HCT116 (cell line): ENCODE measurements around the gene ATP13A3. TPM values are rescaled to one million over a fixed set of nuclear protein-coding genes. Genes with fewer than 3 reads are reported as not detected.

Experiments used
- ATAC-seq: fragments of 200-7000 bp; cut with Tn5 transposase; 2 replicates; pipeline ENCODE4 v1.9.1; 2020; ENCODE audit warnings: mild to moderate bottlenecking, moderate library complexity
- Bru-seq: library from RNA; stranded (reverse); fragments of 400-500 nt; gene quantifications from one replicate; lab custom pipeline; 2021; lab: Mats Ljungman, UMichigan
- BruChase-seq, 2 experiments: library from RNA; stranded (reverse); fragments of 400-500 nt; gene quantifications; one replicate each; lab custom pipeline; 2021; lab: Mats Ljungman, UMichigan
- BruUV-seq: library from RNA; stranded (reverse); fragments of 400-500 nt; replicated peaks from 2 replicates; lab custom pipeline; 2021; lab: Mats Ljungman, UMichigan
- CTCF ChIA-PET: fragments of 300-600 bp; sonication (Branson Sonifier 250); formaldehyde crosslinking; loops from one replicate; lab custom pipeline; 2021; ENCODE audit warnings: antibody characterized with exemption; lab: Charles Lee
- POLR2A ChIA-PET: fragments of 300-600, 350-600 bp; sonication (Branson Sonifier 250); formaldehyde crosslinking; loops from one replicate; lab custom pipeline; 2021; ENCODE audit warnings: antibody characterized with exemption; lab: Charles Lee
- RAD21 ChIA-PET, 2 experiments: fragments of 300-600 bp; sonication (Branson Sonifier 250); formaldehyde crosslinking; loops; one replicate each; lab custom pipeline; 2023; ENCODE audit warnings: low total read pairs in 2 of 2; ENCODE audit not compliant: uncharacterized antibody in 2 of 2, unreplicated experiment in 2 of 2, low non-redundant PET in 1 of 2; lab: Charles Lee
- DNase-seq: peaks from one replicate; pipeline ENCODE4 v3.0.0-alpha.2; 2010; ENCODE audit warnings: low read depth, low spot score
- H2AFZ ChIP-seq: fragments of 200-600 bp; shearing (Covaris generic), sonication (generic); 2 replicates; pipeline ENCODE4 v1.6.1; 2017; ENCODE audit warnings: low read depth, mixed run types, mixed read lengths, antibody characterized with exemption, low read length; ENCODE audit not compliant: poor library complexity, severe bottlenecking
- H3K27ac ChIP-seq: 2 replicates; pipeline ENCODE4 v1.5.1; 2012; ENCODE audit warnings: low read depth, low read length
- H3K27me3 ChIP-seq: fragments of 200-600 bp; sonication (generic); 2 replicates; pipeline ENCODE4 v1.6.1; 2016; ENCODE audit warnings: mixed run types, low read length, mixed read lengths; ENCODE audit not compliant: insufficient read depth
- H3K36me3 ChIP-seq, 2 experiments: fragments of 200-500 bp in 1 of 2; fragments of 200-600 bp in 1 of 2; sonication (Bioruptor generic) in 1 of 2; sonication (generic) in 1 of 2; 2 replicates each; pipeline versions ENCODE4 v1.5.1 to v1.6.1; 2014 to 2016; ENCODE audit warnings: low read length in 2 of 2, inconsistent platforms in 1 of 2, mixed read lengths in 1 of 2, mixed run types in 1 of 2; ENCODE audit not compliant: insufficient read depth in 2 of 2, control insufficient read depth in 1 of 2
- H3K4me1 ChIP-seq, 2 experiments: fragments of 200-600 bp in 1 of 2; sonication (generic) in 1 of 2; 2 replicates each; pipeline versions ENCODE4 v1.5.1 to v1.6.1; 2012 to 2017; ENCODE audit warnings: low read length in 2 of 2, inconsistent platforms in 1 of 2, mild to moderate bottlenecking in 1 of 2, mixed read lengths in 1 of 2, mixed run types in 1 of 2, moderate library complexity in 1 of 2; ENCODE audit not compliant: insufficient read depth in 2 of 2, control insufficient read depth in 1 of 2
- H3K4me2 ChIP-seq: fragments of 200-600 bp; sonication (generic); 2 replicates; pipeline ENCODE4 v1.6.1; 2017; ENCODE audit warnings: mixed run types, low read length, mixed read lengths
- H3K4me3 ChIP-seq, 2 experiments: fragments of 200-600 bp in 1 of 2; sonication (generic) in 1 of 2; replicated peaks in 1 of 2; 2 replicates each; pipeline ENCODE4 v1.5.1; 2011 to 2016; ENCODE audit warnings: low read length in 2 of 2, control low read depth in 1 of 2, low read depth in 1 of 2, mild to moderate bottlenecking in 1 of 2, mixed read lengths in 1 of 2, mixed run types in 1 of 2
- H3K79me2 ChIP-seq: fragments of 200-600 bp; sonication (generic); 2 replicates; pipeline ENCODE4 v1.6.1; 2017; ENCODE audit warnings: mild to moderate bottlenecking, mixed run types, low read length, moderate library complexity, mixed read lengths; ENCODE audit not compliant: insufficient read depth
- H3K9ac ChIP-seq: fragments of 200-600 bp; sonication (generic); 2 replicates; pipeline ENCODE4 v1.6.1; 2016; ENCODE audit warnings: low read length, mixed read lengths
- H3K9me2 ChIP-seq: fragments of 200-600 bp; sonication (generic), shearing (Covaris generic); 2 replicates; pipeline ENCODE4 v1.6.1; 2017; ENCODE audit warnings: mixed run types, mild to moderate bottlenecking, moderate library complexity; ENCODE audit not compliant: insufficient read depth
- H3K9me3 ChIP-seq, 2 experiments: fragments of 200-500 bp in 1 of 2; fragments of 200-600 bp in 1 of 2; sonication (Bioruptor generic) in 1 of 2; sonication (generic) in 1 of 2; 2 replicates each; pipeline ENCODE4 v1.6.1; 2014 to 2017; ENCODE audit warnings: low read length in 2 of 2, mixed read lengths in 2 of 2, inconsistent platforms in 1 of 2, low read depth in 1 of 2, mild to moderate bottlenecking in 1 of 2, mixed run types in 1 of 2, moderate library complexity in 1 of 2; ENCODE audit not compliant: control insufficient read depth in 1 of 2, insufficient read depth in 1 of 2
- H4K20me1 ChIP-seq: fragments of 200-600 bp; sonication (generic), shearing (Covaris generic); 2 replicates; pipeline ENCODE4 v1.6.1; 2017; ENCODE audit warnings: mixed run types, mild to moderate bottlenecking, moderate library complexity; ENCODE audit not compliant: insufficient read depth
- CBX3 ChIP-seq: IDR thresholded peaks from 2 replicates; pipeline ENCODE4 v1.6.1; 2012; ENCODE audit warnings: low read depth
- CEBPB ChIP-seq: IDR thresholded peaks from 2 replicates; pipeline ENCODE4 v1.6.1; 2012; ENCODE audit warnings: low read depth
- EGR1 ChIP-seq: IDR thresholded peaks from 2 replicates; pipeline ENCODE4 v1.6.1; 2012; ENCODE audit warnings: low read depth
- EZH2 ChIP-seq: fragments of 200-600 bp; sonication (generic); IDR thresholded peaks from 2 replicates; pipeline ENCODE4 v1.6.1; 2017; ENCODE audit warnings: antibody characterized with exemption, mixed run types
- EZH2phosphoT487 ChIP-seq: fragments of 200-600 bp; IDR thresholded peaks from 2 replicates; pipeline ENCODE4 v1.6.1; 2018; ENCODE audit warnings: antibody characterized with exemption, borderline replicate concordance
- JUND ChIP-seq: IDR thresholded peaks from 2 replicates; pipeline ENCODE4 v1.6.1; 2012
- POLR2A ChIP-seq: IDR thresholded peaks from 2 replicates; pipeline ENCODE4 v1.7.0; 2011; ENCODE audit warnings: borderline replicate concordance; ENCODE audit not compliant: insufficient read depth, insufficient read length; ENCODE audit errors: extremely low read depth
- POLR2AphosphoS5 ChIP-seq: IDR thresholded peaks from 2 replicates; pipeline ENCODE4 v1.6.1; 2011; ENCODE audit warnings: mild to moderate bottlenecking, low read depth, low read length, moderate library complexity
- RAD21 ChIP-seq: IDR thresholded peaks from 2 replicates; pipeline ENCODE4 v1.6.1; 2012; ENCODE audit warnings: low read depth, mild to moderate bottlenecking
- SIN3A ChIP-seq: IDR thresholded peaks from 2 replicates; pipeline ENCODE4 v1.6.1; 2012; ENCODE audit warnings: low read depth
- SP1 ChIP-seq: IDR thresholded peaks from 2 replicates; pipeline ENCODE4 v1.6.1; 2012; ENCODE audit warnings: low read depth
- ZFX ChIP-seq: fragments of 450-650 bp; IDR thresholded peaks from 2 replicates; pipeline ENCODE4 v1.6.1; 2017
- intact Hi-C: fragments of 100-400 bp; cut with micrococcal nuclease; formaldehyde crosslinking; loops from 2 replicates; pipeline ENCODE4 v1.10.0; 2022
- long read RNA-seq: library from polyadenylated mRNA; unstranded; transcript quantifications from one replicate; pipeline ENCODE4 v2.0.0, GENCODE V29; 2021; ENCODE audit not compliant: unreplicated experiment
- polyA plus RNA-seq: library from polyadenylated mRNA; unstranded; fragments of >200 nt; gene quantifications from 2 replicates; pipeline ENCODE4 v1.2.1, GENCODE V29; 2012; ENCODE audit warnings: missing spikeins
- total RNA-seq: library from RNA; stranded (reverse); gene quantifications from one replicate; pipeline ENCODE4 v1.2.1, GENCODE V29; 2021; ENCODE audit not compliant: unreplicated experiment
- TF ChIP-seq, protein P1 (sequence below): IDR thresholded peaks from 2 replicates; pipeline ENCODE4 v1.6.1; 2012
- TF ChIP-seq, protein P2 (sequence below): IDR thresholded peaks from 2 replicates; pipeline ENCODE4 v1.6.1; 2012
- TF ChIP-seq, protein P3 (sequence below): IDR thresholded peaks from 2 replicates; pipeline ENCODE4 v1.6.1; 2012; ENCODE audit warnings: low read depth
- TF ChIP-seq, protein P4 (sequence below), 3 experiments: fragments of 200-600 bp in 1 of 3; sonication (generic) in 1 of 3; IDR thresholded peaks in 2 of 3; conservative IDR thresholded peaks in 1 of 3; 2 replicates each; pipeline ENCODE4 v1.5.1; 2012 to 2017; ENCODE audit warnings: low read depth in 2 of 3, low read length in 2 of 3, antibody characterized with exemption in 1 of 3, borderline replicate concordance in 1 of 3, control low read depth in 1 of 3, mild to moderate bottlenecking in 1 of 3, mixed read lengths in 1 of 3, mixed run types in 1 of 3, moderate library complexity in 1 of 3; ENCODE audit not compliant: insufficient read depth in 1 of 3
- TF ChIP-seq, protein P5 (sequence below): IDR thresholded peaks from 2 replicates; pipeline ENCODE4 v1.6.1; 2011; ENCODE audit warnings: mild to moderate bottlenecking, low read length, moderate library complexity; ENCODE audit not compliant: insufficient replicate concordance; ENCODE audit errors: extremely low read depth

ATP13A3 gene
- total RNA-seq: 139 TPM
- 30.0 and 37.4 TPM in 2 replicates for polyA plus RNA-seq
- Bru-seq, nascent RNA: percentile 93 among the genes with signal in this experiment
- BruChase-seq, experiment 1, labeled RNA remaining after a 6-hour chase: percentile 96 among the genes with signal in this experiment
- BruChase-seq, experiment 2, labeled RNA remaining after a 2-hour chase: percentile 93 among the genes with signal in this experiment
- long read RNA-seq, full-length matches to known transcripts: 3 of 34 reads
- long read RNA-seq, partial matches to known transcripts: 10 of 34 reads
- long read RNA-seq, other reads (novel, unspliced or antisense): 21 of 34 reads

DNA sequence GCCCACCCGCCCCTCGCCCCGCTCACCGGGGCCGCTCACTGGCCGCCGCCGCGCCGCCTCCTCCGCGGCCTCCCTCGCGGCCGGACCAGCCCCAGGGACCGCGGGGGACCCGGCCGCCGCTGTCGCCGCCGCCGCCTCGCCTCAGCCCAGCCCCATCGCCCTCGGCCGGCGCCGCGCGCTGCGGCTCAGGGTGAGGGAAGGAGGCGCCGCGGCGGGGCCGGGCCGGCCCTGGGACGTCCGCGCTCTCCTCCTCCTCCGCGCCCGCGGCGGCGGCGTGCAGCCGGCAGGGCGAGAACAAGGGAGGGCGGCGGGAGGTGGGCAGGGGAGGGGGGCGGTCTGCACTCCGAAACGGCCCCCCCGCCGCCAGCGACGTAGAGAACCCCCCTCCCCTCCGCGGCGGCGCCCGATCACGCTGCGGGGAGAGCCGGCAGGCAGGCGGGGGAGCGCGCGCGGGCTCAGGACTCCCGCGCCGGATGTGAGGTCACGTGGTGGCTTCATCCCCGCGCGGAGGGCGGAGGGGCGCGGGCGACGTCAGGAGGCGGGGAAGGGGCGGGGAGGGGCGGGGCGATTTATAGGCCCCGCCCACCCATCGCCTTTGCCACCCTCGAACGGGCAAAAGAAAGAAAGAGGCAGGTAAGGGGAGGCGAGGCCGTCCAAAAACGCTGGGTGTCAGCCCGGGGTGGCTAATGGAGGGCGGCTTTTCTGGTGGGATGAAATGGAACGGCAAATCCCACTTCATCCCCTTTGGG, at the start of gene ATP13A3:
Gene ATP13A3, minus strand, starts transcription at position 463 of the 749 bp plus-strand sequence. CDS start 24,812 bp downstream, outside the sequence.
- H3K9me2 ChIP-seq: no peaks in the 10 kb centered on the region
- H3K4me1 ChIP-seq: peaks cover 31 to 78% of the 10 kb centered on the region in 2 experiments
- CTCF ChIA-PET: no interaction called here
- H3K9ac ChIP-seq: peak within 1 kb of the TSS; percentile 87
- intact Hi-C loops: no loop called here
- peak within 1 kb of the TSS; percentile 92 for H3K4me2 ChIP-seq
- BruUV-seq: no TSS peak
- H3K27ac ChIP-seq: peak within 1 kb of the TSS; percentile 33; the same call in 1 of the 2 replicates
- H3K4me3 ChIP-seq: peak within 1 kb of the TSS; percentile 73 to 84
- no peaks in the 10 kb centered on the region for H3K36me3 ChIP-seq
- no peaks in the 10 kb centered on the region for H3K9me3 ChIP-seq
- DNase-seq: peak; percentile 61
- peaks cover 3% of the 10 kb centered on the region; the same call in 1 of the 2 replicates for H4K20me1 ChIP-seq
- H3K27me3 ChIP-seq: no peaks in the 10 kb centered on the region
- POLR2A ChIA-PET: no interaction called here
- peak; percentile 84 for ATAC-seq
- TF ChIP-seq SP1 (peak; percentile 59), CBX3 (no peak; the same call in 1 of the 2 replicates), CEBPB (no peak), EZH2phosphoT487 (no peak), ZFX (peak; percentile 81), EZH2 (no peak), POLR2AphosphoS5 (peak; percentile 81), RAD21 (no peak), POLR2A (peak; percentile 71), EGR1 (no peak), SIN3A (no peak; the same call in 1 of the 2 replicates), JUND (no peak)
- TF ChIP-seq, protein P1, sequence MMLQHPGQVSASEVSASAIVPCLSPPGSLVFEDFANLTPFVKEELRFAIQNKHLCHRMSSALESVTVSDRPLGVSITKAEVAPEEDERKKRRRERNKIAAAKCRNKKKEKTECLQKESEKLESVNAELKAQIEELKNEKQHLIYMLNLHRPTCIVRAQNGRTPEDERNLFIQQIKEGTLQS: no peak
- TF ChIP-seq, protein P2, sequence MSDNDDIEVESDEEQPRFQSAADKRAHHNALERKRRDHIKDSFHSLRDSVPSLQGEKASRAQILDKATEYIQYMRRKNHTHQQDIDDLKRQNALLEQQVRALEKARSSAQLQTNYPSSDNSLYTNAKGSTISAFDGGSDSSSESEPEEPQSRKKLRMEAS: peak; percentile 88
- TF ChIP-seq, protein P3, sequence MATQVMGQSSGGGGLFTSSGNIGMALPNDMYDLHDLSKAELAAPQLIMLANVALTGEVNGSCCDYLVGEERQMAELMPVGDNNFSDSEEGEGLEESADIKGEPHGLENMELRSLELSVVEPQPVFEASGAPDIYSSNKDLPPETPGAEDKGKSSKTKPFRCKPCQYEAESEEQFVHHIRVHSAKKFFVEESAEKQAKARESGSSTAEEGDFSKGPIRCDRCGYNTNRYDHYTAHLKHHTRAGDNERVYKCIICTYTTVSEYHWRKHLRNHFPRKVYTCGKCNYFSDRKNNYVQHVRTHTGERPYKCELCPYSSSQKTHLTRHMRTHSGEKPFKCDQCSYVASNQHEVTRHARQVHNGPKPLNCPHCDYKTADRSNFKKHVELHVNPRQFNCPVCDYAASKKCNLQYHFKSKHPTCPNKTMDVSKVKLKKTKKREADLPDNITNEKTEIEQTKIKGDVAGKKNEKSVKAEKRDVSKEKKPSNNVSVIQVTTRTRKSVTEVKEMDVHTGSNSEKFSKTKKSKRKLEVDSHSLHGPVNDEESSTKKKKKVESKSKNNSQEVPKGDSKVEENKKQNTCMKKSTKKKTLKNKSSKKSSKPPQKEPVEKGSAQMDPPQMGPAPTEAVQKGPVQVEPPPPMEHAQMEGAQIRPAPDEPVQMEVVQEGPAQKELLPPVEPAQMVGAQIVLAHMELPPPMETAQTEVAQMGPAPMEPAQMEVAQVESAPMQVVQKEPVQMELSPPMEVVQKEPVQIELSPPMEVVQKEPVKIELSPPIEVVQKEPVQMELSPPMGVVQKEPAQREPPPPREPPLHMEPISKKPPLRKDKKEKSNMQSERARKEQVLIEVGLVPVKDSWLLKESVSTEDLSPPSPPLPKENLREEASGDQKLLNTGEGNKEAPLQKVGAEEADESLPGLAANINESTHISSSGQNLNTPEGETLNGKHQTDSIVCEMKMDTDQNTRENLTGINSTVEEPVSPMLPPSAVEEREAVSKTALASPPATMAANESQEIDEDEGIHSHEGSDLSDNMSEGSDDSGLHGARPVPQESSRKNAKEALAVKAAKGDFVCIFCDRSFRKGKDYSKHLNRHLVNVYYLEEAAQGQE: no peak
- TF ChIP-seq, protein P4, sequence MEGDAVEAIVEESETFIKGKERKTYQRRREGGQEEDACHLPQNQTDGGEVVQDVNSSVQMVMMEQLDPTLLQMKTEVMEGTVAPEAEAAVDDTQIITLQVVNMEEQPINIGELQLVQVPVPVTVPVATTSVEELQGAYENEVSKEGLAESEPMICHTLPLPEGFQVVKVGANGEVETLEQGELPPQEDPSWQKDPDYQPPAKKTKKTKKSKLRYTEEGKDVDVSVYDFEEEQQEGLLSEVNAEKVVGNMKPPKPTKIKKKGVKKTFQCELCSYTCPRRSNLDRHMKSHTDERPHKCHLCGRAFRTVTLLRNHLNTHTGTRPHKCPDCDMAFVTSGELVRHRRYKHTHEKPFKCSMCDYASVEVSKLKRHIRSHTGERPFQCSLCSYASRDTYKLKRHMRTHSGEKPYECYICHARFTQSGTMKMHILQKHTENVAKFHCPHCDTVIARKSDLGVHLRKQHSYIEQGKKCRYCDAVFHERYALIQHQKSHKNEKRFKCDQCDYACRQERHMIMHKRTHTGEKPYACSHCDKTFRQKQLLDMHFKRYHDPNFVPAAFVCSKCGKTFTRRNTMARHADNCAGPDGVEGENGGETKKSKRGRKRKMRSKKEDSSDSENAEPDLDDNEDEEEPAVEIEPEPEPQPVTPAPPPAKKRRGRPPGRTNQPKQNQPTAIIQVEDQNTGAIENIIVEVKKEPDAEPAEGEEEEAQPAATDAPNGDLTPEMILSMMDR (IDR thresholded peaks at IDR 0.05 in 2 of 3, conservative IDR thresholded peaks at IDR 0.05 in 1 of 3; ENCODE audit: borderline replicate concordance in 1 of 3, insufficient read depth in 1 of 3, low read depth in 2 of 3, low read length in 2 of 3): no peak
- TF ChIP-seq, protein P5, sequence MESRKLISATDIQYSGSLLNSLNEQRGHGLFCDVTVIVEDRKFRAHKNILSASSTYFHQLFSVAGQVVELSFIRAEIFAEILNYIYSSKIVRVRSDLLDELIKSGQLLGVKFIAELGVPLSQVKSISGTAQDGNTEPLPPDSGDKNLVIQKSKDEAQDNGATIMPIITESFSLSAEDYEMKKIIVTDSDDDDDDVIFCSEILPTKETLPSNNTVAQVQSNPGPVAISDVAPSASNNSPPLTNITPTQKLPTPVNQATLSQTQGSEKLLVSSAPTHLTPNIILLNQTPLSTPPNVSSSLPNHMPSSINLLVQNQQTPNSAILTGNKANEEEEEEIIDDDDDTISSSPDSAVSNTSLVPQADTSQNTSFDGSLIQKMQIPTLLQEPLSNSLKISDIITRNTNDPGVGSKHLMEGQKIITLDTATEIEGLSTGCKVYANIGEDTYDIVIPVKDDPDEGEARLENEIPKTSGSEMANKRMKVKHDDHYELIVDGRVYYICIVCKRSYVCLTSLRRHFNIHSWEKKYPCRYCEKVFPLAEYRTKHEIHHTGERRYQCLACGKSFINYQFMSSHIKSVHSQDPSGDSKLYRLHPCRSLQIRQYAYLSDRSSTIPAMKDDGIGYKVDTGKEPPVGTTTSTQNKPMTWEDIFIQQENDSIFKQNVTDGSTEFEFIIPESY: no peak
- RAD21 ChIA-PET: no interaction called here
- H3K79me2 ChIP-seq: peaks cover 46% of the 10 kb centered on the region
- H2AFZ ChIP-seq: no peak within 1 kb of the TSS
